Measurements from ENCODE around the gene CC2D1A.

CC2D1A gene

DNA sequence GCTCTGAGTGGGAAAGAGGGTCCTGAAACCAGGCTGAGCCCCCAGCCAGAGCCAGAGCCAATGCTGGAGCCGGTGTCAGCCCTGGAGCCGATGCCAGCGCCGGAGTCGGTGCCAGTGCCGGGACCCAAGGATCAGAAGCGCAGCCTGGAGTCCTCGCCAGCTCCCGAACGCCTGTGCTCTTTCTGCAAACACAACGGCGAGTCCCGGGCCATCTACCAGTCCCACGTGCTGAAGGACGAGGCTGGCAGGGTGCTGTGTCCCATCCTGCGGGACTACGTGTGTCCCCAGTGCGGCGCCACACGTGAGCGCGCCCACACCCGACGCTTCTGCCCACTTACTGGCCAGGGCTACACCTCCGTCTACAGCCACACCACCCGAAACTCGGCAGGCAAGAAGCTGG, 28.7 kb upstream of the CC2D1A start:
- DNase-seq (ENCODE audit: low read depth in 2 of 2): no peak

DNA sequence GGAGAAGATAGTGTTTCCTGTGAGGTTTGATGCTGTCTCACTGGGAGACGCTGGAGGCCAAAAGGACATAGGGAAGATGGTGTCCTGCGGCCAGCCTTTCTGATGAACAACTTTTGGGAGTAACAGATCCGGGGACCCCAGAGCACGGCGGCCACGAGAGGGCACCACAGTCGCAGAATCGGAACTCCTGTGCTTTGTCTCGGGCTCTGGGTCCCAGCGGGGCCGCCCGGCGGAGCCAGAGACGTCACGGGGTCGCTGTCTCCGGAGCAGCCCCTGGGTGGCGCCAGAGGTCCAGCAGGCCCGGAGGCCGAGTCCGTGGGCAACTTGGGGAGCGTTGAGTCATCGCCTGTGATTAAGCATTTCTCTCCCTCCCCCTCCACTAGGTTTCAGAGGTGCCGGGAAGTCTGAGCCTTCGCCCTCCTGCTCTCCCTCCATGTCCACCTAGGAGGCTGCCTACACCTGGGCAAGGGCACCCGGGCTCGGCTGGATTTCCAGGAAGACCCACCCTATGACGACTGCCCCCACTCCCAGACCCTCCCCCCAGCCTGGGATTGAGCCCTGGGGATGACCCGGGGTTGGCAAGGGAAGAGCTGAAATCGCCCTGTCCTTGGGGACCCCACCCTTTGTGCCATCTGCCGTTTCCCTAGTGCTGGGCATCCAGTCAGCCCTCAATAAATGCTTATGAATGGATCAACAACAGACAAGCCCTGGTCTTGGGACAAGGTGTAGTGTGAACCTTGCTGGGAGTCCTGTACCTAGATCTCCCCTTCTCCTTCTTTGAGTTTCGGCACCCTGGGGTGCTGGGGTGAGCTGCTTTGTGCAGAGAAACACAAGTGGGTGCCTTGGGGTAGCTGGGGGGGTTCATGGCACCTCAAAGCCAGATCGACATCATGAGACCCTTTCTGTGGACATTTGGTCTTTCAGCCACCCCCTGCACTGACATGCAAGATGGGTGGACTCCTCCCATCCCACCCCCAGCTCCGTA, 25.6 kb upstream of the CC2D1A start:
- DNase-seq (ENCODE audit: low read depth in 2 of 2): peak; percentile 98

DNA sequence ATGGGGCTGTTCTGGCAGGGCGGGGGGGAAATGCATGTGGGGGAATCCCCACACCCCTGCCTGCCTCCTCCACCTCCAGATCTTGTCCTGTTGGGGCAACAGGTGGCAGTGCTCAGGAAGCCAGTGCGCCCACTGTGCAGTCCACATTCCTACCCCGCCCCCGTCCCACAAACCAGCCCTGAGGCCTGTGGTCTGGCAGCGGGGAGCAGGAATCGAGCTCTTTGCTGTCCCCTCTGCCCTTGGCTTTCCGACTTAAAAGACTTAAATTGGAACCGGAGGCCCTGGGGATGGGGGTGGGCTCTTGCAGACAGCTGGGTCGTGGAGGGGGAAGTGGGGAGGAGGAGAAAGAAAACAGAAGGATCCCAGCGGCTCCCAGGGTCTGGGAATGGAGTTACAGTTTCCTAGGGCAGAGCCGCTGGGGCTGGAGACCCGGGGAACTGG, 24.7 kb upstream of the CC2D1A start:
- DNase-seq (ENCODE audit: low read depth in 2 of 2): no peak

DNA sequence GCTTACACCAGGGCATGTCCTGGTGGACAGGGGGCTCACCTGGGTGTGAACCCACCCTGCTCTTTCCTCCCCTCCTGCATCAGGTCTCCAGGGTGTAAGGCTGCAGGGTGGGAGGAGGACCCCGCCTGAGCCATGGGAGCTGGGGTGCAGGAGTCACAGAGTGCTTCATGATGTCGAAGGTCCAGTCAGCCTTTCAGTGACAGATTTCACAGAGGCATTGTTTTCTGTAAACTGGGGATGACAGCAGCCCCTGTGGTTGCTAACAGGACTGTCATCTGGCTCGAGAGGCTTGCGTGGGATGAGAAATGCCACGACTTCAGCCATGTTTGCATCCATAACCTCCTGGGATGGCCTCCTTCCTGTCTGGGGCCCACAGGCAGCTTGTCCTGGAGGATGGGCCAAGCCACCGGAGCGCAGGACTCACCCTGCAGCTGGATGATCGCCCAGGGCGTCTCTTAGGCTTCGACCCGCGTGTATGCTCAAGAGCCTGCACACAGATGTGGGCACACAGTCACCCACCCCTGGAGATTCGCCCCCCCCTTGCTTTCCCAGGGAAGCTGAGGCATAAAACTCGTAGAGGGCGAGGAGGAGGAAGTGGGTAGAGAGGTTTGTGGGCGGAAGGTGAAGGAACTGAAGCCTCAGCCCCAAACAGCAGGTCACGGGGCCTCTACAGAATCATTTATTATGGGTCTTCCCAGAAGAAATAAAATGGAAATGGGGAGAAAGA, 24.1 kb upstream of the CC2D1A start:
- no peak for DNase-seq (ENCODE audit: low read depth in 2 of 2)

DNA sequence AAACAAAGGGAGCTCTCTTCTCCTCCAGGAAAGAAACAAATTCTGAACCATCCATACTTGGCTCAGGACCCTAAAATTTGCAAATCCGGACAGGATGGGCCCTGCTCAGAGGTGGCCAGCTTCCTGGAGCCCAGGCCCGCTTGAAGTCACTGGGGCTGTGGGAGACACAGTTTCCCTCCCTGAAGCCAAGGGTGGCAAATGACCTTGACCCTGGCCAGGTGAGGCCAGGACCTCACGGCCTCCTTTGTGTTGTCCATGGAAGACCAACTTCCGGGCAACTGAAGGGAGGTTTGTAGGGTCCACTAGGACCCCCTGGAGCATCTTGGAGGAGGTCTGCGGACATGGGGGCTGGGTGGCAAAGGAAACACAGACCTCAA, 23.6 kb upstream of the CC2D1A start:
- DNase-seq (ENCODE audit: low read depth in 2 of 2): no peak

DNA sequence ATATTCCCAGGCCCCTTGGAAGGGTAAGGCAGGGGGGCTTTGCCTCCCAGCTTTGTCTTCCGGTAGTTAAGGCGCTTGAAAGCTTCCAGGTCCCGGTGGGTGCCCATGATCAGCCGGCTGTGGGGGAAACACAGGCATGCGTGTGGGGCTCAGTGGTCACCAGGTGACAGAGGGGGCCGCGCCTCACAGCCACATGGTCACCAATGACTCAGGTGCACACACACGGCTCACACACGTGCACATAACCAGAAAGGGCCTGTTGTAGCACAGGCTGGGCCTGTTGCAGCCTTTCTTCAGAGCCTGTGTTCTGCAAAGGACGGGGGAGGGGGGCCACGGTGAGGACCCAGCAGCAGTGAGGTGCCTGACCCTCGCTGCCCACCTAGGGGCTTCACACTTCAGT, 23.2 kb upstream of the CC2D1A start:
- no peak for DNase-seq (ENCODE audit: low read depth in 2 of 2)

DNA sequence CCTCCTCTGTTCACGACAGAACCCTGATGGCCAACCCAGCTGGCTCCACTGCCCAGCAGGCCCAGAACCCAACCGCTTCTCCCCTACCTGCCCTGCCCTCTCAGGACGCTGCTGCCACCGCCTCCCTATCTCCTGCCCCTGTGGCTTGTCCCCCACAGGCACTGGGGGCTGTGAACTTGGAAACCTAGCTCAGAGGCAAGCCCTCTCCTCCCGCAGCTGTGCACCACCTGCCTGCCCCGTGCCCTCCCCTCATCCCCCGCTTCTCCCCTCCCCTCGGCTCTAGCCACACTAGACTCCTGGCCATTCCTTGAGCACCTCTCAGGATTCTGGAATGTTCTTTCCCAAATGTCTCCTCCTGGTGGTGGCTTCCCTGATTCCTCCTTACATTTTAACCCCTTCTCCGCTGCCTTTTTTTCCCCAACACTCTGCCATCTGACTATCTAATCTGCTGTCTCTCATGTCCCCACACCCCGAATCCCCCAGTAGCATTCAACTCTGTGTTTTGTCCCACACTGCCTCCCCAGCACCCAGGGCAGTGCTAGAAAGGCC, 22.4 kb upstream of the CC2D1A start:
- DNase-seq (ENCODE audit: low read depth in 2 of 2): no peak

DNA sequence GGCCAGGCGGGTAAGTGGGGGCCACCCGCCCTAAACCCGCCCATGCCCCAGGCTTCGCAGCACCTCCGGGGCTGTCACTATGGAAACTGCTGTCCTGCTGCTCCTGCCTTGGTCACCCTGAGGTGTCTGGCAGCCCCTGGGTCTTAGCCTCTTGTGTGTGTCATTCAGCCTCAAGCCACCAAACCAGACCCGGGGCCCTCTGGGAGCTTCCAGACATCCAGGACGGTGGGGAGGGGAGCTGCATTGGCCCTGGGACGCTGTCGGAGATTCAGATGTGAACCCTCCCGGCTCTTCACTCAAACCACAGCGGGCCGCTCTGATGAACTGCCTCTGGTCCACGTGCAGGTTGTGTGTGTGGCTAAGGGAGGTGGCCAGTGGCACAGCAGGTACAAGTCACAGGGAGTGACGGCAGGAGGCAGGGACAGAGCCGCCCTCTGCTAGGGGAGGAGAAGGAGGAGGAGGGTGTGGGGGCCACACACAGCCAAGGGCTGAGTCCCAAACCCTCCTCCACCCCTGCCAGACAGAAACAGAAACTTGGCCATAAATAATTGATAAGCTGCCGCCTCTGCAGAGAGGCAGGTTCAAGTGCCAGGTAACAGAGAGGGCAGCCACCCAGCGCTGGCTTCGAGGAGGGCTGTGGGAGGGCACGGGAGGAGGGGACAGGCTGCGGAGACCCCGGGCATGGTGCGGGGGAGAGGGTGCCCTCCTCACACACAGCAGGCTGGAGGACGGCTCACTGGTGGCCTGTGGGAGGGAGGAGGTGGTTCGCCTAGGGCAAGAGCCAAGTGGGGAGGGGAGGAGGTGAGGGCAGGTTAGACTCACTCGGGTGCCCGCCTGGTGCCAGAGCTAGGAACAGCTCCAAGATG, 21.0 kb upstream of the CC2D1A start:
- no peak for DNase-seq (ENCODE audit: low read depth in 2 of 2)

DNA sequence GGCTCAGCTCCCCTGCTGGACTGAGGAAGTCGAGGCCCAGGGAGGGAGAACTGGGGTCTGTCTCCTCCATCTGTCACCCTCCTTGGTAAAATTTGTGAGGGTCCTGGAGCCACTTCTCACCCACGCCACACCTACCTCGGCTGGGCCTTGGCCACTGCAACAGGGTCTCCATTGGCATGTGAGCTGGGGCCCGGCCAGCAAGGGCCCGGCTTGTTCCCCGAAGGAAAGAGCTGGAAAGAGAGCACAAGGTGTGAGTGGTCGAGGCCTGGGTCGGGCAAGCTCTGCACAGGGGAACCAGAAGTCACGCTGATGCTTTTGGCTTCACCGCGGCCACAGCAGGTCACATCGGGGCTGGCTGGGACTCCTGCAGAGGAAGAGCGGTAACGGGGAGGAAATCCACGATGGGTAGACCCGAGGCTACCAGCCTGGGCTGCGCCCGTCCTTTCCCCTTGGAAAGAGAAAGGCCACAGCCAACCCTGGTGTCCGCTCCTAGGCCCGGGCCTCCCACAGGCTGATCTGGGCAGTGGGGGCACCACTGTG, 20.1 kb upstream of the CC2D1A start:
- DNase-seq (ENCODE audit: low read depth in 2 of 2): no peak

DNA sequence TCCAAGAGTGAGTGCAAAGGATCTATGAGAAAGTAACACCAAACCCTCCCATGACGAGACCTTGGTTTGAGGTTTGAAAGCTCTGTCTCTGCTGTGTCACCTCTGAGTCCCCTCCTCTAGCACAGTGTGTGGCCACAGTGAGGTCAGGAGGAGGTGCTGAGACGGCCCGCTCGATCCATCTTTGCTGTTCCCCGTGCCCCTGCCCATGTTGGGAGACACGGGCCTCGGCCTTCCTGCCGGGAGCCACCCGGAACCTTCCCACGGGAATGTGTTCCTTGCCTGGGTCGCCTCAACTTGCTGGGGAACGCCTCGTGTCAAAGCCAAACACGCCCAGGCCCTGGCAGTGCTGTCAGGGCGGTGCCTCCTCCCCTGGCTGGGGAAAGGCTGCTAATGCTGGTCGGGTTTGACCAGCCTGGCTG, 19.0 kb upstream of the CC2D1A start:
- DNase-seq (ENCODE audit: low read depth in 2 of 2): no peak

DNA sequence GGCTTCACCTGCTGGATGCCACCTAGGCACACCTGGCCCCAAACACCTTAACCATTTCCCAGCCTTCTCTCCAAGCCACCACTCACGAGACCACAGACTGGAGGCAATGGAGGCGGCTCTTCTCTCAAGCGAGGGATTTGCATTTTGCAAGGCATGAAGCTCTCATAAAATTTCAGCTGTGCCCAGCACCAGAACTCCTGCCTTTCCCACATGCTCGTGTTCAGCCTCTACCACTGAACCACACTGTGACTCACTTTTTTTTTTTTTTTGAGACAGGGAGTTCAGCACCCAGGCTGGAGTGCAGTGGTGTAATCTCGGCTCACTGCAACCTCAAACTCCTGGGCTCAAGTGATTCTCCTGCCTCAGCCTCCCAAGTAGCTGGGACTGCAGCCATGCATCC, 18.5 kb upstream of the CC2D1A start:
- no peak for DNase-seq (ENCODE audit: low read depth in 2 of 2)

DNA sequence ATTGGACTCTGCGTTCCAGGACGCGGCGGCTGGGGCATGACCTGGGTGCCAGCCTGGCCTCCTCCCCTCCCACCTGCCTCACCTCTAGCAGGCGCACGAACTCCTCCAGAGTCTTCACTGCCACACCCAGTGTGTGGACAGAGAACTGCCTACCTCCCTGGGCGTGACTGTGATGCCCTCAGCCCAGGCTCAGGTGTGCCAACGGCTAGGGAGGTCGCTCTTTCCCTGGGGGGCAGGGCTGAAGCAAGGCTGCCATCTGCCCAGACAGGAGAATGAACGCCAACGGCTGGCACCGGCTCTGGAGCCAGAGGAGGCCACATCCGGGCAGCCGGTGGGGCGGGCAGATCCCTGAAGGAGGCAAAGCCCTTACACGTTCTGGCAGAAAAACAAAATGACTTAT, 17.7 kb upstream of the CC2D1A start:
- DNase-seq (ENCODE audit: low read depth in 2 of 2): no peak

DNA sequence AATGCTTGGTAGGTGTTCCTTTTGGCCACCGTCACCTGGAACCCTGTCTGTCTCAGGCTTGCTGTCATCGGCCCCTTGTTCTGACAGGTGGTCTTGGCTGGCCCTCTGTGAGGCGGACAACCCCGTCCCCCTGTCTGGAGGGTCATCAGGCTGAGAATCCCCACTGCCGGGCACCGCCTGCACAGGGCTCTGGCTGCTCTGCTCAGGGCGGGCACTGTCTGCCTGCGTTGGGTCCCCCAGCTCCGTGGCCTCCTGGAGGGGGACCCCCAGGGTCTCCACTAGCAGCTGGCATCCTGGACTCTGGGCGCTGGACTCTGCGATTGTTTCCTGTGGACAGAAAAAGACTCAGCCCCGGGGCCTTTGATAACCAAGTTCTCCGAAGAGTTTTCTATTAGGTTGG, 15.9 kb upstream of the CC2D1A start:
- no peak for DNase-seq (ENCODE audit: low read depth in 2 of 2)

DNA sequence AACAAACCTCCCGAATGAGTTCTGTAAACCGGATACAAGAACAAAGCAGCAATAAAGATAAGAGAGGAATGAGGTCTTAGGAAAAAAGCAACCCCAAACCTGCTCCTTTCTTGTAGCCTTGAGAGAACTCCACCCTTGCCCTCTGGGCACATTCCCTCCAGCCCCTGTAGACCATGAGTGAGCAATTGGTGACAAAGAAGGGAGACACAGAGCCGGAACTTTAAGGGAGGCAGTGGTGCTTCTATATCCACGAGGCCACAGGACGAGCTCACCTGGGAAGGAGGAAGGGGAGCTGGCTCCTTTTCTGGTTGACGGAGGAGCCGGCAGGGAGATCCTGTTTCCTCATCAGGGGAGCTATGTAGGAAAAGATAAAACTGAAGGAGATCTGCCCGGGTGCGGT, 13.1 kb upstream of the CC2D1A start:
- no peak for DNase-seq (ENCODE audit: low read depth in 2 of 2)

DNA sequence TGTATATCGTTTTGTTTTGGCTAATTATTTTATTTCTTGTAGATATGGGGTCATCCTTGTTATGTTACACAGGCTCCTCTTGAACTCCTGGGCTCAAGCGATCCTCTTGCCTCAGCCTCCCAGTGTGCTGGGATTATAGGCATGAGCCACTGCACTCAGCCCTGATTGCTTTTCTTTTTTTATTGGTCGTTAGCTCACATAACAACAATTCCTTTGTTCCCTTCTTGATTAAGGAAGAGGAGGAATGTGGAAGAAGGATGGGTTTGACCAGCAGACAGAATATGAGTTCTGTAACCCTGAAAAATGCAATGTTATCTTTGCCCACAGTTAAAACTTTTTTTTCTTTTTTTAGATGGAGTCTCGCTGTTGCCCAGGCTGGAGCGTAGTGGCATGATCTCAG, 11.4 kb upstream of the CC2D1A start:
- no peak for DNase-seq (ENCODE audit: low read depth in 2 of 2)

DNA sequence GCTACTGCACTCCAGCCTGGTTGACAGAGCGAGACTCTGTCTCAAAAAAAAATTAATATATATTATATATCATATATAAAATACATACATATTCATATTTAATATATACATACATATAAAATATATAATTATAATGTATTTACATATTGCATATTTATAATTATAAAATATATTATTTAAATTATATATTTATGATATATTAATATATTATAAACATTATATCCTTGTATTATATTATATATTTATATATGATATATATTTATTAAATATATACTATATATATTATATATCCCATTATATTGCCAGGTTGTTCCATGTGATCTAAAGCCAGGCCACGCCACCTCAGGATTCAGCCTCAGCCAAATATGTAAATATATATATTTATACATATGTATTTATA, 9.8 kb upstream of the CC2D1A start:
- DNase-seq (ENCODE audit: low read depth in 2 of 2): no peak

DNA sequence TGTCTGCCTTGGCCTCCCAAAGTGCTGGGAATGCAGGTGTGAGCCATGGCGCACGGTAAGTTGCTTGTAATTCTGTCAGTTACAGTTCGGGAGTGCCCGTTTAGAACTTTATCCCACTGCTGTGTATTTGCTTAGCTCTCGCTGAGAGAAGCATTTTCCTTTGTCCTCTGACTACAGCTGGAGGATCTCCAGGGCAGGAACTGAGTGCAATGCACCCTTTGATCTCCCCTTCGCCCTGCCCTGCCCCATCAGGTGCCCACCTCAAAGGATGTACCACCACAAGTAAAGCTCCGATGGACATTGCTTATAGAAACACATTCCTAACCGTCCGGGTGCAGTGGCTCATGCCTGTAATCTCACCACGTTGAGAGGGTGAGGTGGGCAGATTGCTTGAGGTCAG, 6.6 kb upstream of the CC2D1A start:
- DNase-seq (ENCODE audit: low read depth in 2 of 2): no peak

DNA sequence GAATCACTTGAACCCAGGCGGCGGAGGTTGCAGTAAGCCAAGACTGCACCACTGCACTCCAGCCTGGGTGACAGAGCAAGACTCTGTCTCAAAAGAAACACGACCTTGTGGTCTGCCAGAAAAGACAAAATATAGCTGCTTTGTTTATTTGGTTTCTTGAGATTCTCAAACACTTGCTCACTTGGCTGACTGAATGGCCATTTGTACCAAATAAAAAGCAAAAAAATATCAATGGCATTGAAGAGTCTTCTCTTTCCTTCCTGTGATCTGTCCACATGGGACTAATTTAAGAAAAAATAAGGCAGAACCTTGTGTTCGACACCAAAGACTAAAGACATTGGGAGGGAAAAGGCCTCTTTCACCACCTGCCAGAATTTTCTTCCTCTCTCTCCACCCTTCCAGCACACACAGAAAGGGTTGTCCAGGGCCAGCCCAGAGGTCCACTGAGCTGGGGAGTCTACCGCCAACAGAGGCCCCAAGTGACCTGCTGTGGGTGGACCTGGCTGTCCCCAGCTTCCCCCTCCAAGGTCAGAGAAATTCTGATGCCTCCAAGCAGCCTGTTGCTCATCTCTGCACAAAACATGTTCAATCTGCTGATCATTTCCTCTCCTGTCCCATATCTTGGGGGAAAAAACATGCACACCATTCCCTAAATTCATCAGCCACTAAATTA, 6.0 kb upstream of the CC2D1A start:
- DNase-seq (ENCODE audit: low read depth in 2 of 2): no peak

DNA sequence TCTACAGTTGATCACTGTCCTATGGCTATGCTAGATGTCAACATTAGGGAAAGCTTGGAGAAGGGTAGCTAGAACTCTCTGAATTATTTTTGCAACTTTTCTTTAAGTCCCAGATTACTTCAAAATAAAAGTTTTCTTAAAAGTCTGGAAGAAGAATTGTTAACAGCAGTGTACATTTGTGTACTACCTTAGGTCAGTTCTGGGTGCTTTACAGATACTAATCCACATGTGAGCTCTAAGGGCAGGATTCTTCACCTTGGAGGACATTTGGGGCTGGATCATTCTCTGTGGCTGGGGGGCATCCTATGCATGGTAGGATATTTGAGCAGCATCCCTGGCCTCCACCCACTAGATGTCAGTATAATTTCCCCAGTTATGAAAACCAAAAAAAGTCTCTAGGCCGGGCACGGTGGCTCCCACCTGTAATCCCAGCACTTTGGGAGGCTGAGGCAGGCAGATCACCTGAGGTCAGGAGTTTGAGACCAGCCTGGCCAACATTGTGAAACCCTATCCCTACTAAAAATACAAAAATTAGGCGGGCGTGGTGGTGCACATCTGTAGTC, 2.9 kb upstream of the CC2D1A start:
- no peak for DNase-seq (ENCODE audit: low read depth in 2 of 2)

DNA sequence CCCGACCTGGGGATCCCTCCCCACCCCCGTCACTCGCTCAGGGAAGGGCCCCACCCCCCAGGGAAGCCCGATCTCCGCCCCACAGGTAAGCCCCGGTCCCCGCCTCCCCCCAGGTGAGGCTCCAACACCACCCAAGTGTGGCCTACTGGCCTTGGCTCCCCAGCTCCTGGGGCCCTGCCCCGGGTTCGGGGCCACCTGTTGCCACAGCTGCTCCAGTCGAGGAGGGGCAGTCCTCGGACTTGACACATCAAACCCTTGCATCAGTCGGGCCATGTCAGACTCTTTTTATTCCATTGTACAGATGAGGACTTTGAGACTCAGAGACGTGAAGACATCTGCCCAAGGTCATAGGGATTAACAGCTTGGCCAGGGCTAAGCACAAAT, 512 bp downstream of the CC2D1A start:
- DNase-seq (ENCODE audit: low read depth in 2 of 2): no peak

DNA sequence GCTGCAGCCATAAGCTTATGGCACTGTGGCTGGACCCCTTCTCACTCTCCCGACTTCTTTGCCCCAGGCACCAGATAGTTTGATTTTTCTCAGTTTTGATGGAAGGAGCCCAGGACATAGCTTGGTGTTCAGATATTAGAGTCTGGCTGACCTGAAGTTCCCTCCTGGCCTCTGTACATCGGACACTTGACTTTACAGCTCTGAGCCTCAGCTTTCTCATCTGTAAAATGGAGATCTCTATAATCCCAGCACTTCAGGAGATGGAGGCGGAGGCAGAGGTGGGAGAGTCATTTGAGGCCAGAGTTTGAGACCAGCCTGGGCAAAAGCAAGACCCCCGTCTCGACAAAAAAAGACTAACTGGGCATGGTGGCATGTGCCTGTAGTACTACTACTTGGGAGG, 909 bp downstream of the CC2D1A start:
- DNase-seq (ENCODE audit: low read depth in 2 of 2): no peak

Data from stimulated activated CD8-positive, alpha-beta memory T cell treated with anti-CD3 and anti-CD28 coated beads, Interleukin-2, amount 100 ng/mL, for 1 hour (primary cell).